Motor neuron (in vitro differentiated cells): ENCODE results near the gene GOLT1A. TPM values are rescaled to one million over a fixed set of nuclear protein-coding genes. Genes with fewer than 3 reads are reported as not detected.
A peak's percentile ranks its signal among the peaks of the same experiment; 100 is the strongest.

ENCODE experiments used
- ATAC-seq, 8 experiments: fragments of 200-7000 bp; cut with Tn5 transposase; replicated peaks in 6 of 8; 2 replicates each; pipeline ENCODE4 v1.8.0; 2021; ENCODE audit warnings: mild to moderate bottlenecking in 8 of 8, moderate library complexity in 8 of 8
- H3K27ac ChIP-seq, 2 donors: fragments of 250-450 bp; sonication (Bioruptor Pico); 2 replicates each; pipeline ENCODE4 v1.9.0; 2021; ENCODE audit warnings: antibody characterized with exemption in 2 of 2, mild to moderate bottlenecking in 2 of 2, moderate library complexity in 1 of 2
- H3K4me1 ChIP-seq, 2 donors: fragments of 250-450 bp; sonication (Bioruptor Pico); replicated peaks in 1 of 2; 2 replicates each; pipeline ENCODE4 v1.6.1; 2021; ENCODE audit warnings: antibody characterized with exemption in 2 of 2, mild to moderate bottlenecking in 2 of 2, moderate library complexity in 1 of 2
- H3K4me3 ChIP-seq, 5 donors: fragments of 250-450 bp; sonication (Bioruptor Pico); 2 replicates each; pipeline ENCODE4 v1.9.0; 2021; ENCODE audit warnings: antibody characterized with exemption in 5 of 5, mild to moderate bottlenecking in 5 of 5, moderate library complexity in 4 of 5
- WGBS, 10 experiments: fragments of 450-650 bp; shearing (Covaris generic); methylation state at CpG; one replicate each; pipeline ENCODE4 v1.0.0; 2022; 5-methylcytosine and 5-hydroxymethylcytosine counted together
- in situ Hi-C, 9 experiments: fragments of 400-800 bp; cut with MboI; loops; one replicate each; pipeline ENCODE4 v1.15.0; 2021; ENCODE audit warnings: low sequenced_read_pairs in 9 of 9, low pct_unique_long_range_greater_than_20kb in 2 of 9; ENCODE audit not compliant: unreplicated experiment in 9 of 9
- total RNA-seq, 8 experiments: library from RNA; unstranded; fragments of 300-600 nt; gene quantifications; 2 replicates each; pipeline versions ENCODE4 v1.2.3 to v1.2.4, GENCODE V29; 2022

GOLT1A gene
- total RNA-seq, 8 experiments from 2014 or later = 0.46 to 2.3 (median 0.54) TPM; not detected in 2

DNA sequence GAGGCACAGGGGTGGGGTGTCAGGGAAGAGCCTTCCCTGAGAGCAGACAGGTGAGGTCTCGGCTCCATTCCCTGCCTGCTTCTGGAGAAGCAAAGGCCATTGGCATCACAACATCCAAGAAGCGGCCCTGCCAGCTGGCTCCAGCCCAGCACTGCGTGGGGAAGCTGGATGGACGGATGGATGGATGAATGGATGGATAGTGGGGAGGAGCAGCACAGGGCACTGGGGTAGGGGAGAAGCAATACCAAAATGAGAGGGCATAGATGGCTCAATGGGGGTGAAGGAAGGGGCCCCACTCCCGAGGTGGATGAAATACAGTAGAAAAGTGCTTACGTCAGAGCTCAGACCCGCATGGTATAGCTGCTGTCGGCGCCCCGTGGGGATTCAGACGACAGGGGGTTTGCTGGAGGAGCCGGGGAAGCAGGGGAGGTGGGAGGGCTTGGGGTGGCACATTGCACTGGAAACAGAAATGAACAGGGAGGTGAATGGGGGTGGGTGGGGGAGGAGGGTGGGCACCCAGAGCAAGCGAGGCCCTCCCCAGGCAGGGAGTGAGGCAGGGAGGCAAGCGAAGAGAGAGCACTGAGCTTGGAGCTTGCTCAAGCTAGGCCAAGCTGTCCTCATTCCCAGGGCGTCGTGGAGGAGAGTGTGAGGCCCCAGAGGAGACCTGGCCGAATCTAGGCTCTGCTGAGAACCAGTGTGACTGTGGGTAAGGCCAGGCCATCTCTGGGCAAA lies 9.5 kb upstream of the GOLT1A start:
- no peak overlapping the region for H3K27ac ChIP-seq
- ATAC-seq = no peak
- in situ Hi-C loops = loop anchor here in 1 of 9 experiments (25.0 kb wide), 1 partner anchor 164 kb away; no protein-coding TSS in a partner anchor
- H3K4me3 ChIP-seq = no peak overlapping the region
- 67 to 100% (median 87%) methylated on average over 1 to 5 of the region's 17 CpGs; no CpG with 5 or more reads in 4 of the 10 experiments for WGBS, 10 experiments
- no peaks in the 10 kb centered on the region for H3K4me1 ChIP-seq

DNA sequence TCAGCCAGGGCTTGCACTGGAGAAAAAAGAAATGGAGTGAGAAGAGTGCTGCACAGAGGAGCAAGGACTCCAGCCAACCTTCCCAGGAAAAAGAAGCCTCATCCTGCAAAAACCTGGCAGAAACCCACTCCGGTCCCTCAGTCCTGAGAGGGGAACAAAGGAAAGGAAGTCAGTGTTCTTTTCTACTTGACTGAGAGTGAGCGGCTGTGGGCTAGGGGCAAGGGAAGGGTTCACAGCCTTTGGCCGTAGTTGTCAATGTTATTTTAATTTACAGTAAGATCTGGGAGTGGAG lies 8.9 kb upstream of the GOLT1A start:
- no peak for ATAC-seq
- no peaks in the 10 kb centered on the region for H3K4me1 ChIP-seq
- WGBS, 10 experiments = 67 to 100% (median 93%) methylated on average over 1 to 2 of the region's 3 CpGs; no CpG with 5 or more reads in 5 of the 10 experiments
- no peak overlapping the region for H3K4me3 ChIP-seq
- in situ Hi-C loops = loop anchor here in 1 of 9 experiments (25.0 kb wide), 1 partner anchor 165 kb away; no protein-coding TSS in a partner anchor
- H3K27ac ChIP-seq = no peak overlapping the region

DNA sequence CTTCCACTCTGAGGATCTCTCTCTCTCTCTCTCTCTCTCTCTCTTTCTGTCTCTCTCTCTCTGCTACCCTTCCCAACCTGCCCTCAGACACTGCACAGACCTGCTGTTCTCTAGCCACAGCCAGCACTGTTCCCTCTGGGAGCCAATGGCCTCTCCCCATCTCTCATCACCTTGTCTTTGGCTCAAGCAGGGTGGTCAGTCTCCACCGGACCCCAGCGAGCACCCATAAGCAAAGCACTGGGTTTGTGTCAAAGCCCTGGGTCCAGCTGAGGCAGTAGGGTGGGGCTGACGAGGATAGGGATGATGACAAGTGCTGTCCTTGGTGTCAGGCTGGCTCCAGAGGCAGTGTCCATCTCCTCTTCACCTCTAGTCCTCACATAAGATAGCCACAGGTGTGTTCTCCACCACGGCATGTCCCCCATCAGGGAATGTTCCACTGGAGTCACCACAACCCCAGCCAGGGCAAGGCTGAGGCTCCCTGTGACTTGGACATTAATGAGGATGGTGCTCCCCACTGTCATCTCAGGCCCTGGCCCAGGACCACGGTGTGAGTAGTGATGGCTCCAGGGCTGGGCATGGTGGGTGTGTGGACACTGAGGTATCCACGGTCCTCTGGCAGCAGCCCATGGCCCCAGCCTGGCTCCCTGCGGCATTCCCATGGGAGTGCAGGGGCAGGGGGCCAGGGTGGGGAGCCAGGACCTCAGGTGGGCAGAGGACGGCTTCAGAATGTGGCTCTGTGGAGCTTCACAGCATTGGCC lies 8.4 kb upstream of the GOLT1A start:
- Histone ChIP-seq H3K4me3 (no peak overlapping the region), H3K27ac (no peak overlapping the region), H3K4me1 (no peaks in the 10 kb centered on the region)
- in situ Hi-C loops = loop anchor here in 1 of 9 experiments (25.0 kb wide), 1 partner anchor 165 kb away; no protein-coding TSS in a partner anchor
- WGBS, 10 experiments = 91 to 100% (median 93%) methylated on average over 2 to 7 of the region's 8 CpGs; no CpG with 5 or more reads in 6 of the 10 experiments
- no peak for ATAC-seq

DNA sequence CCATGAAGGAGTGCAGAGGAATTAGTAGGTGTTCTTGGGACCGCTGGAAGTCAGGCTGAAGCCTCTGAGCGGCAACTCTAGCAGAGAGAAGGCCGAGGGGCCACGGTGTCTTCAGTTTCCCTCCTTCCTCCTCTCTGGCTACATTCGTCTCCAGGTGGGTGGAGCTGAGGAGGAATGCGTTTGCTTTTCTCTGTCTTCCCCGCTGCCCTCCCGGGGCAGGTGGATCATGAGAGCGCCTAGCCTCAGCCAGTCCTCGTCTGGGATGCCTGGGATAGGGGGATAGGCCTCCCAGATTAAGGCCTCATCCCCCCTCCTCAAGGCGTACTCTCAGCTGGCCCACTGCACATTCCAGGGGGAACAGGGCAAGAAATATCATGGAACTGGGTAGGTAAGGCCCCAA lies 7.5 kb upstream of the GOLT1A start:
- Histone ChIP-seq H3K4me3 (no peak overlapping the region), H3K27ac (no peak overlapping the region), H3K4me1 (no peaks in the 10 kb centered on the region)
- ATAC-seq = no peak
- WGBS, 10 experiments = 72 to 100% (median 82%) methylated on average over 1 to 7 of the region's 11 CpGs; no CpG with 5 or more reads in 5 of the 10 experiments
- in situ Hi-C loops = loop anchor here in 1 of 9 experiments (25.0 kb wide), 1 partner anchor 166 kb away; no protein-coding TSS in a partner anchor

DNA sequence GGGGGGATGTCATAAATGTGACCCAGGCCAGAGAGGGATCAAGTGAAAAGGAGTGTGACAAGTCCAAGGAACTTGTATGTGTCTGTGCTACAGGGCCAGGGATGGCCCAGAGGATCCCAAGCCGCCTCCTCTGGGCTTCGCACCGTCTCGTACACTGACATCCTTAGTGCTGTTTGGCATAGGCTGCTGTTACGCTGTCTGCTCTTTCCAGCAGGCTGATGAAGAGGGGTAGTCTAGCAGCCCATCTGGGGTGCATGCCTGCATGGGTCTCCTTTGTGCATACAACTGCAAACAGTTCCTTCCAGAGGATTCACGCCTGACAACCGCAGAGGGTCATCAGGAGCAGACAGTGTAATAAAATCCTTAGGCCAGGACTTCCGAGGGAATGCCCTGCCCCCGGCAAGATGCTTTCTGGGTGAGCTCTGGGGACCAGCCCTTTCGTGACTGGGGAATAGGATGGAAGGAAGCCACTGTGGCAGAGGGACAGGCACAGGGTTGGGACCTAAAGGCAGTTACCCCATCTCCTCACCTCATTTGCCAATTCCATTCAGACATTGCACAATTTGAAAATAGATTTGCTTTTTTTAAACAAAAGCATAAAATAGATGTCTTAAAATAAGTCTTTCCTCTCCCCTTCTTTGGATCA lies 6.3 kb upstream of the GOLT1A start:
- in situ Hi-C loops = loop anchor here in 1 of 9 experiments (25.0 kb wide), 1 partner anchor 167 kb away; no protein-coding TSS in a partner anchor
- ATAC-seq = peak in 2 of 8 experiments; percentile 24 to 33
- H3K4me3 ChIP-seq = no peak overlapping the region
- 13 to 83% (median 57%) methylated on average over 1 to 9 of the region's 10 CpGs; no CpG with 5 or more reads in 2 of the 10 experiments for WGBS, 10 experiments
- H3K4me1 ChIP-seq = no peaks in the 10 kb centered on the region
- H3K27ac ChIP-seq = peak overlapping the region in 1 of 2 donors; percentile 41

DNA sequence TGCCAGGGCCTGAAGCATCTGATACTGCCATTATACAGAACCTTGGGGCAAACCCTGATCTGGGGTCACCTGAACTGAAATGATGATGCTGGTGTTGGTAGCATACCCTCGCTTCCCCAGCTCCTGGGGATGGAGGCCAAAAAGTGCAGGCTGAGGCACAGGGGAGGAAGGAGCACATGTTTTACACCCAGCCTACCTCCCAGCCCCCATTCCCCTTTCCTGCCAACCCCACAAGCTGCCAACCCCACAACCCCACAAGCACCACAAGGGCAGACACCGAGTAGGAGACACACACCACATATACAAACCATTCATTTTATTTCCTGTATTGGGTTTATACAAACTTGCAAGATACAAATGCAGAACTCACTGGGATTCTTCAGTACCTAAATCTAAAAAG lies 4.8 kb upstream of the GOLT1A start:
- ATAC-seq = no peak
- in situ Hi-C loops = loop anchor here in 1 of 9 experiments (25.0 kb wide), 1 partner anchor 169 kb away; no protein-coding TSS in a partner anchor
- Histone ChIP-seq H3K4me1 (peaks cover 0 to 11% of the 10 kb centered on the region in 2 donors), H3K4me3 (no peak overlapping the region), H3K27ac (no peak overlapping the region)
- 77 to 100% (median 90%) methylated on average over 1 to 2 of the region's 2 CpGs; no CpG with 5 or more reads in 6 of the 10 experiments for WGBS, 10 experiments

DNA sequence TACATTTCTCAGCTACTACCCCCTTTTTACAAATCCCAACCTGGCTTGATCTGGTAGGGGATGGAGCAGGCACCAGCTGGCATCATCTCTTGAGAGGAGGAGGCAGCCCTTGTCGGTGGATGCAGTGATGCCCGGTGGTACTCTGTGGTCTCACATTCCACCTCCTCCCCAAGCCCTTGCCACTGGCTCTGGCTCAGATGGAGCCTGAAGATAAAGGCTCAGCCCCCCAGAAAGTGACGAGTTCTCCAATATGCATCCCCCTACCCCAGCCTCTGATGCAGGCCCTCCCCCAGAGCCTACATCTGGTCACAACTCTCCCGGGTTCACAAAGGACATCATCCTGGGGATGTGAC lies 3.8 kb upstream of the GOLT1A start:
- H3K27ac ChIP-seq = no peak overlapping the region
- in situ Hi-C loops = loop anchor here in 1 of 9 experiments (25.0 kb wide), 1 partner anchor 170 kb away; no protein-coding TSS in a partner anchor
- no peak overlapping the region for H3K4me3 ChIP-seq
- no peak for ATAC-seq
- peaks cover 0 to 12% of the 10 kb centered on the region in 2 donors for H3K4me1 ChIP-seq
- 52 to 80% (median 53%) methylated on average over 2 of the region's 4 CpGs; no CpG with 5 or more reads in 7 of the 10 experiments for WGBS, 10 experiments

DNA sequence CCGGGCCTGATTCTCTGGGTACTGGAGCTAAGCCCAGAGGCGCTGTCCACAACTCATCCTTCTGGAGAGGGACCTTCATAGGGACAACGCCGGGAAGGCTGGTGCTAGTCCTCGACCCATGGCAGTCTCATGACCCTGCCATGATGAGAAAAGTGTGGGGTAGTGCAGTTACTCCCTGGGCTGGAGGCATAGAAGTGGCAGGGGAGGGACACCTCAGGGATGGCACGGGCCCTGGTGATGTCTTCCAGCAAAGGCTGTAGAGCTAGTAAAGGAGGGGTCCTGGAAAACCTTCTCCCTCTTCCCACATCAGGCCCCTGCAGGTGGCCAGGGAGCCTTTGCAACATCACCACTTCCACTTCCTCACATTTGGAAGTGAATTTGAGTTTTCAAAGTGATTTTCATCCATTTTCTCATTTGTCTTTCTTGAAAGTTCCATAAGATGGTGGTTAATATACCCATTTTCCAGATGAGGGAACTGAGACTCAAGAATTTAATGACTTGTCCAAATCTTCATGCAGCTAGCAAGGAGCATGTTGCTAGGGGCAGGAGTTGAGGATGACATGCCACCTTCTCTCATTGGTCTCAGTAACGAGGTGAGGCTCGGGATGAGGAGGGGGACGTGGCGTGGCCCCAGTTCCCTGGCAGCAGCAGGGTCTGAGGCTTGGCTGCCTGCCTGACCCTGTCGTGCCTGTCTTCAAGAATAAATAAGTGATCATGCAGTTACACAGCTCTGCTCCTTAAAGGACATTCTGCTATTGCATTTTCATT lies 3.3 kb upstream of the GOLT1A start:
- Histone ChIP-seq H3K4me1 (peaks cover 0 to 12% of the 10 kb centered on the region in 2 donors), H3K27ac (no peak overlapping the region), H3K4me3 (no peak overlapping the region)
- no peak for ATAC-seq
- in situ Hi-C loops = loop anchor here in 1 of 9 experiments (25.0 kb wide), 1 partner anchor 170 kb away; no protein-coding TSS in a partner anchor
- WGBS, 10 experiments = 49 to 100% (median 87%) methylated on average over 1 to 11 of the region's 11 CpGs; no CpG with 5 or more reads in 3 of the 10 experiments

DNA sequence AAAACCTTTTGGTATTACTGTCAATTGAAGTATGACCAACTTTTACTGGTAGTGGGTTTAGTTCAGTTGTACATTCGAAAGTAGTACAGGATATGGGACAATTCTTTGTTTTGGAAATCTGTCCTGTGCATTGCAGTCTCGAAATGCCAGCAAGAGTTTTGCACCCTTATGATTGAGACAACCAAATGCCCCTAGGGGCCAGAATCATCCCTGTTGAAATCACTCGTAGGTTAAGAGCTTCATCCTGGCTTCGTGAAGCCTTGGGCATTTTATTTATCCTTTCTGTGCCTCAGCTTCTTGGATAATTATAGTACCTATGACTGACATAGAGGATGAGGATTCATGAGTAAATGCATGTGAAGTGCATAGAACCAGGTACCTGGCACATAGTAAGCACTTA lies 2.4 kb upstream of the GOLT1A start:
- no peak for ATAC-seq
- in situ Hi-C loops = loop anchor here in 1 of 9 experiments (25.0 kb wide), 1 partner anchor 171 kb away; no protein-coding TSS in a partner anchor
- Histone ChIP-seq H3K4me3 (no peak overlapping the region), H3K4me1 (peaks cover 0 to 12% of the 10 kb centered on the region in 2 donors), H3K27ac (no peak overlapping the region)
- 49 to 88% (median 77%) methylated on average over 1 to 4 of the region's 4 CpGs; no CpG with 5 or more reads in 2 of the 10 experiments for WGBS, 10 experiments

DNA sequence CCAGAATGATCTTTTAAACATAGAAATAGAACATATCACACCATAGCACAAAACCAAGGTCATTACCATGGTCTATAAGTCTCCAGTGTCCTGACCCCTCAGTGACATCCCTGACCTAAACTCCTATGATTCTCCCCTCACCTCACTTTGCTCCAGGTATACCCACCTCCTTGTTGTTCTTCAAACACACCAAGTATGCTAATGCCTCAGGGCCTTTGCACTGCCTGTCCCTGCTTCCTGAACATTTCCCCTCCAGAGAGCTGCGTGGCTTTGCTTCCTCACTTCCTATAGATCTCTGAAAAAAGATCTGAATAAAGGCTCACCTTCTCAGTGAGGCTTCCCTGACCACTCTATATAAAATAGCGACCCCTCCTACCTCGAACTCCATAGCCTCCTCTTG lies 1.1 kb downstream of the GOLT1A start:
- Histone ChIP-seq H3K27ac (no peak overlapping the region), H3K4me3 (no peak overlapping the region), H3K4me1 (peaks cover 0 to 12% of the 10 kb centered on the region in 2 donors)
- 70 to 100% (median 88%) methylated on average over 1 to 3 of the region's 3 CpGs for WGBS, 10 experiments
- in situ Hi-C loops = loop anchor here in 1 of 9 experiments (25.0 kb wide), 1 partner anchor 175 kb away; no protein-coding TSS in a partner anchor
- no peak for ATAC-seq

DNA sequence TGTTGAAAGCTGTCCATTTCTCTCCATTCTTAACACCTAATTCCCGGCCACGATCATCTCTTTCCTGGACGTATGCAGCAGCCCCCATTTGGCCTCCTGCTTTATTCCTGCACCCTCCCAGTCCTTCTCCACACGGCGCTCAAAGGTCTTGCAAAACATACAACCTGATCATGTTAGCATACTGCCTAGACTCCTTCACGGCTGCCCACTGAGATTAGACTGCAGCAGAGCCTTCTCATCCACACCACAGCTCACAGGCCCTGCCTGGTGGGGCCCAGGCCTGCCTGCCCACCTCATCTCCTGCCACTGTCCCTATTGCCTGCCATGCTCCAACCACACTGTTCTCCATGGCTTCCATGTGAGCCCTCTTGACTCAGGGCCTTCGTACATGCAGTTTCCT lies 2.7 kb downstream of the GOLT1A start:
- peaks cover 3 to 12% of the 10 kb centered on the region in 2 donors for H3K4me1 ChIP-seq
- H3K27ac ChIP-seq = no peak overlapping the region
- no peak overlapping the region for H3K4me3 ChIP-seq
- in situ Hi-C loops = loop anchor here in 1 of 9 experiments (25.0 kb wide), 1 partner anchor 176 kb away; no protein-coding TSS in a partner anchor
- ATAC-seq = no peak
- whole genome bisulfite sequencing, 10 experiments = 50 to 86% (median 68%) methylated on average over 1 to 2 of the region's 7 CpGs; no CpG with 5 or more reads in 4 of the 10 experiments
